HG02623 (cell line): ENCODE measurements around the gene BNC2.

Experiments
- ATAC-seq: cut with Tn5 transposase; IDR thresholded peaks from one replicate; pipeline ENCODE4 v1.9.1; 2021; ENCODE audit warnings: moderate library complexity; ENCODE audit not compliant: unreplicated experiment

BNC2 gene

GRCh38 chr9:16817002-16817401 is 53.5 kb downstream of the BNC2 start:
- no peak for ATAC-seq

DNA sequence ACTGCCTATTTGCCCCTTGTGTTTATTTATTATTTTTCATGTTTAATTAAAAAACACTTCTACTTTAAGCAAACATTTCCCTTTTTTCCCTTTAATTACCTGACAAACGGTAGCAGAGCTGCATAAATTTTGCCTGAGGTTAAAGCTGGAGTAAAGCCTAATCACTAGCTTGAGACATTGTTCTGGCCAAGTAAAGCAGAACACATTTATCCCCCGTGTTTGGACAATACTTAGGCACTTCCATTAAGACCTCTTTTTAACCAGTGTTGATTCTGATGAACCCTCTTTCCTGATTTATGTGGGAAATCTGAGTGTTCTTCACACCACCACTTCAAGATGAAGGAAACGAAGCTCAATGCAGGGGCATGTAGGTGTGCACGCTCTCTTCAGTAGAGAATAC is 54.5 kb downstream of the BNC2 start:
- no peak for ATAC-seq

DNA sequence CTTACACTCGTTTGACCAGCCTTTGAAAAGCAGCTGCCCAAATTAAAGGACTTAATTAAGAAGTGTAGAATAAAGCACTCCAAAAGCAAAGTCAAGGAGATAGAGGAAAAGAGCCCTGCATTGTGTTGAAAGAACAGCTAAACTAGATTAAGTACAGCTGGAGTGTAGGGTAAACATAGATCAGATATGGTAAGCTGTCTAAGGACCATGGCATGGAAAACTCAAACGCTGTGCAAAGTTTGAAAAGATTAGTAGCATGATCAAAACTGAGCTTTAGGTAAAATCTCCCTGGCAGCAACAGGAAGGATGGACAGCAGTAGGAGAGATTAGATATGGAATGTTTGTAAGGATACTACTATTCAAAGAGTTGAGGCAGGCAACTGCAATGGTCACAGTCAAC is 55.4 kb downstream of the BNC2 start:
- ATAC-seq, result no peak

DNA sequence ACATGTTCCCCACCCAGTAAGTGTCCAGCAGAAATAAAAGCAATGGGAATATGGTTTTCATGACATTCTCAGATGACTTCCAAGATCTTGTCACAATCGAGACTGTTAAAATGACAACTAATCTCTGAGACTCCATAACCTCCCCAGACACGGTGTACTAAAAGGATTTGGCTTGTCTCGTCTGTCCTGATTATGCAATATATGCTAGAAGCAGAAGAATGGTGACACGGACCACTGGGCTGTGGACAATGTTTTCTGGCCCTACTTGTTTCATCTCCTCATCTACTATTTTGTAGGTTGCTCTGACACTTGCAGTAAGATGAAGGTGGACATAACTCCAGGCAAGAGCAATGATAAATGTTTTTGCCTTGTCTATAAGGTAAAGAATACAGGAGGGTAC is 56.6 kb downstream of the BNC2 start:
- ATAC-seq, result no peak

DNA sequence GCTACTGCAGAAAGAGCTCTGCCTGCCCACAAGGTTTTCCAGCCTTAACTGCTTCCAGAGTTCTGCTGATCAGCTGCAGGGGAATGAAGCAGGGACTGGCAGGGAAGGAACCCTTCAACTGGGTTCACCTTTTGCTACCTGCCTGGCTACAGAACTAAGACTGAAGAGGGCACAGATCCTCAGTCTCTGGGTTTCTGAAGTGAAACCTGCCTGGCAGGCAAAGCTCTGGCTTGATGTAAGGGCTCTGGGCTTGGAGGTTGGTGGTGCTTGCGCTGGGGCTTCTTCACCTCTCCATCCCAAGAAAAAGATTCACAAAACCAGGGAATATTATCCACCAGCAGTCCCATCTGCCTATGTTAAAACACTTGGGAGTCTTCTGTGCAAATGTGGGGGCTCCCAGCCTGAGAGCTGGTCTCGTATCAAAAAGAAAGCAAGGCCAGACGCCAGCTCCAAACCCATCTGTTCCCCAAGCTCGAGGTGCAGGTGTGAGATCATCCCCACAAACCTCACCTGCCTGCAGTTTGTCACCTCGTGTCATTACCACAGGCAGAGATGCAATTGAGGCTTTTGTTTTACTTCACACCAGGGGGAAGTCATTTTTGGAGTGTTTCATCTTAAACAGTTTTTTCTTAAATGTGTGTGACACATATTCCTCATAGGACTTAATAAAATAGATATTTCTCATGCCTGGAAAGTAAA is 58.3 kb downstream of the BNC2 start:
- no peak for ATAC-seq

GRCh38 chr9:16809912-16810610 is 60.4 kb downstream of the BNC2 start:
- ATAC-seq, result no peak

- no peak for ATAC-seq
These were observed 63.8 kb downstream of the BNC2 start for GRCh38 chr9:16806674-16807073.

DNA sequence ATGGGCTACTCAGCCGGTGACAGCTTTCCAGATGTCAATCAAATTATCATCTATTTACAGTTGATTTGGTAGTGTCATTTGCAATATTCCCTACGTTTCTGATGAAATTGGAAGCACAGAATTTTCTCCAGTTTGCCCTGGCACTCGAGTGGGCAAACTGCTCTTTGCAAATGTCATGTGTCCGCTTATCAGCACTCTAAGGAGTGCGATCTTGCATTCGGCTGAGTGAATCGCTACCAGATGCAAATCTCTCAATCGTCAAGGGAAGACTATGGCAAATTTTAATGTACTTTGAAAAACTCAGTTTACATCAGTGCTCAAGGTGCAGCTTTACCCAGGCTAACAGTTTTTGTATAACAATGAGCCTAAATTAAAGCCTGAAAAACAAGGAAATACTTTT is 66.8 kb downstream of the BNC2 start:
- no peak for ATAC-seq

- ATAC-seq, result no peak
These were observed 68.5 kb downstream of the BNC2 start for GRCh38 chr9:16801871-16802466.

- ATAC-seq, result no peak
These were observed 74.1 kb downstream of the BNC2 start for GRCh38 chr9:16796304-16796825.

- ATAC-seq, result no peak
These were observed 75.4 kb downstream of the BNC2 start for GRCh38 chr9:16794871-16795639.

DNA sequence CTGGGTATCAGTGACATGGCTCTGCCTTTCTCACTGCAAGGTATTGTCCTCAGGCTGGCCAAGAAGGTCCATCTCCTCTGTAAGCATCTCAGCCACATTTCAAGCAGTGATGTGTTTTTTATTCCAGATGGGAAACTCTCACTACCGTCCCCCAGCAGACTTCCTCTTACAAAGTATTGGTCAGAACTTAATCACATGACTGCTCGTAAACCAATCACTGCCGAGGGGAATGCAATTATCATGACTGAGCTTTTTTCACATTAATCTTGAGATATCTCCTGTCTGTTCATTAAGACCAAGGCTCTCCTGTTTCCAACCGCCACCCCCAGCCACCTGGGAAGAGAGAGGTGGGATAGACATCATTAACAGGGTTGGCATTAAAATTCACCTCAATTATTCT is 76.4 kb downstream of the BNC2 start:
- ATAC-seq, result no peak

DNA sequence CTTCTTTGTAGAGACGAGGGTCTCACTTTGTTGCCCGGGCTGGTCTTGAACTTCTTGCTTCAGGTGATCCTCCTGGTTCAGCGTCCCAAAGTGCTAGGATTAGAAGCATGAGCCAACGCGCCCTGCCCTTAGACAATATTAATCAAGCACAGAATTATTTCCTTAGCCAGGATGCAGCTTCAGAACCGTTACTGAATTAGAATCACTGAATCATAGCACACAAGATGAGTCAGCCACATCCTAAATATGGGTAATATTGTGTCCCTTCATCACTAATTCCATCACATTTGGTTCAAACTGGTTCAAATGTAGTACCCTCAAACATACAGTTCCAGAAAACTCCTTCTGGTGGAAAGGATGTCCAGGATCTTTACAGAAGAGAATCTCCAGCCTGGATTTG is 82.7 kb downstream of the BNC2 start:
- no peak for ATAC-seq

- ATAC-seq, result no peak
These were observed 86.5 kb downstream of the BNC2 start for GRCh38 chr9:16784002-16784401.

- ATAC-seq, result no peak
These were observed 88.0 kb downstream of the BNC2 start for GRCh38 chr9:16782490-16782889.

- no peak for ATAC-seq
These were observed 95.1 kb downstream of the BNC2 start for GRCh38 chr9:16775330-16775729.

GRCh38 chr9:16773617-16774016 is 96.9 kb downstream of the BNC2 start:
- no peak for ATAC-seq

DNA sequence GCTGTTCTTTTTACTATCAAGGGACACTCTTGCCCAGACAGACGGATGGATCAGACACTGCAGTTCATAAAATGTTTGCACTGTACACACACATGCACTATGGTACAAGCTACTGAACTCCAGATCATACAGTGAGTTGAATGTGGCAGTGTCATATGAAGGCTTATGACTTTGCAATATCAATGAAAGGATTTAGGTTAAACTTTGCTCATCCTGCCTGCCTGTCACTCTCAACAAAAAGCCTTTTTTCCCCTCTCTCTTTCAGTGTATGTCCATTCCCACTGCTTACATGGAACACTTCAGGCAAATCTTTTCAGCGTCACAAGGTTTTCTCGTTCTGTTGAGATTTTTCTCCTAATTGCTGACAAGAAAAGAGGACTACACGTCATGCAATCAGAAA is 97.4 kb downstream of the BNC2 start:
- ATAC-seq, result no peak

DNA sequence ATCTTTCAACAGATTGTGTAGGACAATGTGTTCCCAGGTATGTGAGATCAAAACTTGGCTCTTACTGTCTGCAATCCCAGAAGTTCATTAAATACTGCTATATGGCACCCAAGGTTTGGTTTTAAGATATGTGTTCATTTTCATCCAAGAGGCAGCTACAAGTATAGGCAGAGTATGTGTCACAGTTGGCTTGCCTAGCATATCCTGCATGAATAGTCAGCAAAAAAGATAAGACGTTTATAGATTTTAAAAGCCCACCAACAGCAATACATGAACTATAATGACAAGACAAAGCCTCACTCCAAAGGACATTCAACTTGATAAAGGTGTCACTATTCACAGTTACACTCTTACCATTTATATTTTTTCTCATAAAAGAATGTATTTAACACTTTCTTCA is 99.1 kb downstream of the BNC2 start:
- ATAC-seq, result no peak

DNA sequence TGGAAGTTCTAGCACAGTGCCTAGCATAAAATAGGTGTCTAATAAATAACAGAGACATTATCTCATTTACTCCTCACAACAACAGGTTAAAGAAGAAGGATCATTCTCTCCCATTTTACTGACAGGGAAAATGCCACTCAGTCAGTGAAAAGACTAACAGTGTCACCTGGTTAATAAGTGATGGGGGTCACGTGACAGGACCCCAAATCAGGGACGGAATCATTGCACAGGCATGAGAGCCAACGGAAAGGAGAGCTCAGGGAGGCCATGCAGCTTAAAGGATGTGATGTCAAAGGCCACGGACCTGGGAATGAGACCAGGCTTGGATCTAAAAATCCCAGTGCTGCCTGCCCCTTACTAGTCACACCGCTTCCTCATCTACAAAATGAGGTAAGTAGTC is 101.2 kb downstream of the BNC2 start:
- no peak for ATAC-seq

- no peak for ATAC-seq
These were observed 101.7 kb downstream of the BNC2 start for GRCh38 chr9:16768816-16769215.
